BLaER1 treated with 17β-estradiol and CSF1 and Interleukin-3, amounts not matched to agents 10 nM and 100 nM (cell line): ENCODE data around the gene SMIM24.

Source experiments
- H3K27ac ChIP-seq, 11 experiments: shearing (Covaris generic); formaldehyde crosslinking; 2 replicates each; pipeline ENCODE4 v1.8.1; 2022
- H3K27me3 ChIP-seq, 11 experiments: shearing (Covaris generic); formaldehyde crosslinking; 2 replicates each; pipeline ENCODE4 v1.8.1; 2022
- H3K36me3 ChIP-seq, 11 experiments: shearing (Covaris generic); formaldehyde crosslinking; 2 replicates each; pipeline ENCODE4 v1.8.1; 2022
- H3K4me1 ChIP-seq, 10 experiments: shearing (Covaris generic); formaldehyde crosslinking; 2 replicates each; pipeline ENCODE4 v1.8.1; 2022
- H3K4me2 ChIP-seq, 11 experiments: shearing (Covaris generic); formaldehyde crosslinking; 2 replicates each; pipeline ENCODE4 v1.8.1; 2022
- H3K4me3 ChIP-seq, 10 experiments: shearing (Covaris generic); formaldehyde crosslinking; 2 replicates each; pipeline ENCODE4 v1.8.1; 2022
- H3K9ac ChIP-seq, 11 experiments: shearing (Covaris generic); formaldehyde crosslinking; 2 replicates each; pipeline ENCODE4 v1.8.1; 2022
- H3K9me3 ChIP-seq, 11 experiments: shearing (Covaris generic); formaldehyde crosslinking; replicated peaks in 1 of 11; 2 replicates each; pipeline ENCODE4 v1.8.1; 2022
- H4K20me1 ChIP-seq, 11 experiments: shearing (Covaris generic); formaldehyde crosslinking; 2 replicates each; pipeline ENCODE4 v1.8.1; 2022
- Cebpa-rat ChIP-seq, 11 experiments: shearing (Covaris generic); IDR thresholded peaks; 2 replicates each; pipeline ENCODE4 v1.8.1; 2022

The SMIM24 gene

GRCh38 chr19:3482507-3483225 is 2.3 kb upstream of the SMIM24 start:
- no peaks in the 10 kb centered on the region for H4K20me1 ChIP-seq
- TF ChIP-seq Cebpa-rat (IDR thresholded peaks at IDR 0.05) = no peak
- no peak overlapping the region for H3K4me2 ChIP-seq
- no peak overlapping the region for H3K9ac ChIP-seq
- peaks cover 0 to 9% (median 0%) of the 10 kb centered on the region in 11 experiments; a peak in 6 of 22 replicates for H3K36me3 ChIP-seq
- no peaks in the 10 kb centered on the region for H3K9me3 ChIP-seq
- H3K27me3 ChIP-seq = peaks cover 0 to 9% (median 0%) of the 10 kb centered on the region in 11 experiments; a peak in 2 of 22 replicates
- H3K4me3 ChIP-seq = no peak overlapping the region
- peaks cover 8 to 37% (median 31%) of the 10 kb centered on the region in 10 experiments; a peak in 18 of 20 replicates for H3K4me1 ChIP-seq
- no peak overlapping the region for H3K27ac ChIP-seq

GRCh38 chr19:3481241-3482090 is 1.1 kb upstream of the SMIM24 start:
- H3K9me3 ChIP-seq = 0 out of 22 replicates have a peak, but pooled peaks cover 0 to under 1% (median 0%) of the 10 kb centered on the region in 11 experiments
- H3K36me3 ChIP-seq = peaks cover 0 to 2% (median 0%) of the 10 kb centered on the region in 11 experiments; a peak in 5 of 22 replicates
- TF ChIP-seq Cebpa-rat (IDR thresholded peaks at IDR 0.05) = no peak
- no peak overlapping the region for H3K4me3 ChIP-seq
- H3K4me2 ChIP-seq = peak overlapping the region in 9 of 11 experiments; percentile 68 to 92 (median 86); a peak in 17 of 22 replicates
- peaks cover 0 to 9% (median 0%) of the 10 kb centered on the region in 11 experiments; a peak in 2 of 22 replicates for H3K27me3 ChIP-seq
- H3K4me1 ChIP-seq = peaks cover 8 to 39% (median 32%) of the 10 kb centered on the region in 10 experiments; a peak in 18 of 20 replicates
- H3K9ac ChIP-seq = peak overlapping the region in 4 of 11 experiments; percentile 38 to 80 (median 76); a peak in 4 of 22 replicates
- no peak overlapping the region for H3K27ac ChIP-seq
- H4K20me1 ChIP-seq = no peaks in the 10 kb centered on the region

GRCh38 chr19:3479834-3480215 is 500 bp downstream of the SMIM24 start:
- Histone ChIP-seq H3K4me2 (peak overlapping the region; percentile 68 to 92 (median 85); a peak in 19 of 22 replicates), H3K27me3 (peaks cover 0 to 9% (median 0%) of the 10 kb centered on the region in 11 experiments; a peak in 2 of 22 replicates), H3K36me3 (peaks cover 0 to 14% (median 4%) of the 10 kb centered on the region in 11 experiments; a peak in 7 of 22 replicates), H3K9me3 (0 out of 22 replicates have a peak, but pooled peaks cover 0 to 5% (median 0%) of the 10 kb centered on the region in 11 experiments), H4K20me1 (no peaks in the 10 kb centered on the region), H3K4me1 (peaks cover 8 to 39% (median 34%) of the 10 kb centered on the region in 10 experiments; a peak in 18 of 20 replicates), H3K9ac (peak overlapping the region in 7 of 11 experiments; percentile 36 to 80 (median 64); a peak in 12 of 22 replicates), H3K4me3 (peak overlapping the region in 8 of 10 experiments; percentile 37 to 66 (median 56); a peak in 12 of 20 replicates), H3K27ac (peak overlapping the region in 8 of 11 experiments; percentile 51 to 88 (median 84); a peak in 14 of 22 replicates)
- no peak for TF ChIP-seq Cebpa-rat (IDR thresholded peaks at IDR 0.05)

GRCh38 chr19:3479177-3479833 is 1.0 kb downstream of the SMIM24 start:
- H3K36me3 ChIP-seq = peaks cover 0 to 20% (median 10%) of the 10 kb centered on the region in 11 experiments; a peak in 9 of 22 replicates
- H3K9me3 ChIP-seq = 0 out of 22 replicates have a peak, but pooled peaks cover 0 to 5% (median 0%) of the 10 kb centered on the region in 11 experiments
- H3K4me1 ChIP-seq = peaks cover 8 to 42% (median 34%) of the 10 kb centered on the region in 10 experiments; a peak in 18 of 20 replicates
- TF ChIP-seq Cebpa-rat (IDR thresholded peaks at IDR 0.05) = no peak
- H3K4me2 ChIP-seq = peak overlapping the region; percentile 59 to 96 (median 85); a peak in 20 of 22 replicates
- H3K9ac ChIP-seq = peak overlapping the region in 9 of 11 experiments; percentile 48 to 80 (median 75); a peak in 17 of 22 replicates
- peaks cover 0 to 3% (median 0%) of the 10 kb centered on the region in 11 experiments; a peak in 2 of 22 replicates for H4K20me1 ChIP-seq
- H3K4me3 ChIP-seq = peak overlapping the region in 9 of 10 experiments; percentile 29 to 66 (median 56); a peak in 17 of 20 replicates
- H3K27me3 ChIP-seq = peaks cover 0 to 9% (median 0%) of the 10 kb centered on the region in 11 experiments; a peak in 2 of 22 replicates
- H3K27ac ChIP-seq = peak overlapping the region in 9 of 11 experiments; percentile 53 to 88 (median 84); a peak in 17 of 22 replicates

- H3K4me3 ChIP-seq = peak overlapping the region in 9 of 10 experiments; percentile 29 to 66 (median 56); a peak in 17 of 20 replicates
- peaks cover 14 to 47% (median 40%) of the 10 kb centered on the region in 10 experiments; a peak in 18 of 20 replicates for H3K4me1 ChIP-seq
- peak overlapping the region in 9 of 11 experiments; percentile 48 to 80 (median 75); a peak in 17 of 22 replicates for H3K9ac ChIP-seq
- H3K4me2 ChIP-seq = peak overlapping the region; percentile 59 to 96 (median 79)
- peaks cover 0 to 9% (median 0%) of the 10 kb centered on the region in 11 experiments; a peak in 2 of 22 replicates for H3K27me3 ChIP-seq
- TF ChIP-seq Cebpa-rat (IDR thresholded peaks at IDR 0.05) = no peak
- peak overlapping the region in 9 of 11 experiments; percentile 53 to 88 (median 84); a peak in 18 of 22 replicates for H3K27ac ChIP-seq
- H4K20me1 ChIP-seq = peaks cover 0 to 9% (median 0%) of the 10 kb centered on the region in 11 experiments; a peak in 3 of 22 replicates
- peaks cover 0 to 26% (median 10%) of the 10 kb centered on the region in 11 experiments; a peak in 9 of 22 replicates for H3K36me3 ChIP-seq
- 0 out of 22 replicates have a peak, but pooled peaks cover 0 to 5% (median 0%) of the 10 kb centered on the region in 11 experiments for H3K9me3 ChIP-seq
These were observed 1.7 kb downstream of the SMIM24 start for GRCh38 chr19:3478409-3479176.

GRCh38 chr19:3477951-3478350 is 2.4 kb downstream of the SMIM24 start:
- peaks cover 0 to 26% (median 10%) of the 10 kb centered on the region in 11 experiments; a peak in 9 of 22 replicates for H3K36me3 ChIP-seq
- peak overlapping the region in 7 of 10 experiments; percentile 43 to 66 (median 53); a peak in 14 of 20 replicates for H3K4me3 ChIP-seq
- H3K9me3 ChIP-seq = 0 out of 22 replicates have a peak, but pooled peaks cover 0 to 5% (median 0%) of the 10 kb centered on the region in 11 experiments
- peak overlapping the region in 10 of 11 experiments; percentile 59 to 96 (median 83); a peak in 19 of 22 replicates for H3K4me2 ChIP-seq
- peaks cover 0 to 9% (median 0%) of the 10 kb centered on the region in 11 experiments; a peak in 2 of 22 replicates for H3K27me3 ChIP-seq
- TF ChIP-seq Cebpa-rat (IDR thresholded peaks at IDR 0.05) = no peak
- H4K20me1 ChIP-seq = peaks cover 0 to 10% (median 0%) of the 10 kb centered on the region in 11 experiments; a peak in 4 of 22 replicates
- peak overlapping the region in 8 of 11 experiments; percentile 70 to 80 (median 76); a peak in 17 of 22 replicates for H3K9ac ChIP-seq
- H3K27ac ChIP-seq = peak overlapping the region in 9 of 11 experiments; percentile 12 to 88 (median 84); a peak in 18 of 22 replicates
- peaks cover 14 to 48% (median 40%) of the 10 kb centered on the region in 10 experiments; a peak in 18 of 20 replicates for H3K4me1 ChIP-seq
